SH-SY5Y (cell line): Measurements from ENCODE around the gene FAM151B.

Experiments used
- GATA2 ChIP-seq: IDR thresholded peaks from 2 replicates; pipeline ENCODE4 v1.6.1; 2011; ENCODE audit warnings: mild to moderate bottlenecking, low read depth, low read length
- GATA3 ChIP-seq: IDR thresholded peaks from 2 replicates; pipeline ENCODE4 v1.6.1; 2011; ENCODE audit warnings: low read depth, mild to moderate bottlenecking, low read length, moderate library complexity

GRCh38 chr5:80590766-80591165, 102.9 kb downstream of the FAM151B start:
- TF ChIP-seq GATA3, result no peak
- TF ChIP-seq GATA2, result no peak
